Neutrophil (primary cell): Measurements from ENCODE around the gene WNK1.
"Not testable (repeated sequence)": the region's sequence is repeated elsewhere in the genome, so short reads cannot be mapped to it uniquely, and the experiment has no call there.

Source experiments
- H3K27ac ChIP-seq: fragments of 200-600 bp; sonication (generic); 2 replicates; pipeline ENCODE4 v1.5.1; 2016; ENCODE audit warnings: mild to moderate bottlenecking, moderate library complexity
- H3K27me3 ChIP-seq: fragments of 200-600 bp; sonication (generic); 2 replicates; pipeline ENCODE4 v1.6.0; 2016; ENCODE audit warnings: mild to moderate bottlenecking
- H3K36me3 ChIP-seq: fragments of 200-600 bp; sonication (generic); 2 replicates; pipeline ENCODE4 v1.5.1; 2017
- H3K4me1 ChIP-seq, 2 experiments: fragments of 200-600 bp in 1 of 2; sonication (generic) in 1 of 2; 1 replicate in 1 of 2; 2 replicates in 1 of 2; pipeline versions ENCODE4 v1.5.1 to v1.6.1; 2013 to 2016; ENCODE audit warnings: low read depth in 1 of 2, low read length in 1 of 2, mild to moderate bottlenecking in 1 of 2, moderate library complexity in 1 of 2; ENCODE audit not compliant: control insufficient read depth in 1 of 2, insufficient read depth in 1 of 2
- H3K4me3 ChIP-seq, 2 experiments: fragments of 200-600 bp in 1 of 2; sonication (generic) in 1 of 2; 1 replicate in 1 of 2; 2 replicates in 1 of 2; pipeline ENCODE4 v1.5.1; 2013 to 2016; ENCODE audit warnings: low read depth in 1 of 2, low read length in 1 of 2, mild to moderate bottlenecking in 1 of 2, moderate library complexity in 1 of 2
- H3K9me3 ChIP-seq: fragments of 200-600 bp; sonication (generic); 2 replicates; pipeline ENCODE4 v1.5.1; 2016
- CTCF ChIP-seq: fragments of 200-600 bp; sonication (generic); IDR thresholded peaks from 2 replicates; pipeline ENCODE4 v1.5.1; 2016; ENCODE audit warnings: antibody characterized with exemption

WNK1 gene

GRCh38 chr12:765840-766239, 13.5 kb downstream of the WNK1 start:
- H3K36me3 ChIP-seq = peaks cover 6% of the 10 kb centered on the region
- no peaks in the 10 kb centered on the region for H3K9me3 ChIP-seq
- TF ChIP-seq CTCF = no peak
- H3K27me3 ChIP-seq = no peaks in the 10 kb centered on the region
- H3K4me1 ChIP-seq = peaks cover 17 to 38% of the 10 kb centered on the region in 2 experiments
- H3K27ac ChIP-seq = no peak overlapping the region
- H3K4me3 ChIP-seq = no peak overlapping the region

- H3K27me3 ChIP-seq = no peaks in the 10 kb centered on the region
- peak overlapping the region; percentile 67 for H3K27ac ChIP-seq
- H3K36me3 ChIP-seq = no peaks in the 10 kb centered on the region
- peaks cover 36 to 53% of the 10 kb centered on the region in 2 experiments for H3K4me1 ChIP-seq
- no peak for TF ChIP-seq CTCF
- no peaks in the 10 kb centered on the region for H3K9me3 ChIP-seq
- no peak overlapping the region for H3K4me3 ChIP-seq
Measured at GRCh38 chr12:768434-768833, 16.1 kb downstream of the WNK1 start.

GRCh38 chr12:770479-770878, 18.1 kb downstream of the WNK1 start:
- Histone ChIP-seq H3K4me1 (peaks cover 49 to 70% of the 10 kb centered on the region in 2 experiments), H3K9me3 (no peaks in the 10 kb centered on the region), H3K27ac (peak overlapping the region; percentile 67), H3K4me3 (no peak overlapping the region), H3K27me3 (no peaks in the 10 kb centered on the region), H3K36me3 (no peaks in the 10 kb centered on the region)
- no peak for TF ChIP-seq CTCF

GRCh38 chr12:772056-772697, 19.8 kb downstream of the WNK1 start:
- no peaks in the 10 kb centered on the region for H3K27me3 ChIP-seq
- H3K9me3 ChIP-seq = no peaks in the 10 kb centered on the region
- no peak for TF ChIP-seq CTCF
- H3K36me3 ChIP-seq = no peaks in the 10 kb centered on the region
- H3K4me1 ChIP-seq = peaks cover 53 to 77% of the 10 kb centered on the region in 2 experiments
- peak overlapping the region; percentile 78 for H3K27ac ChIP-seq
- H3K4me3 ChIP-seq = no peak overlapping the region

- Histone ChIP-seq H3K9me3 (no peaks in the 10 kb centered on the region), H3K4me1 (peaks cover 54 to 74% of the 10 kb centered on the region in 2 experiments), H3K4me3 (peak overlapping the region; percentile 12 to 27), H3K36me3 (no peaks in the 10 kb centered on the region), H3K27me3 (no peaks in the 10 kb centered on the region), H3K27ac (peak overlapping the region; percentile 78)
- no peak for TF ChIP-seq CTCF
Measured at GRCh38 chr12:774051-774614, 21.8 kb downstream of the WNK1 start.

- Histone ChIP-seq H3K27ac (peak overlapping the region; percentile 50), H3K4me1 (peaks cover 50 to 69% of the 10 kb centered on the region in 2 experiments)
- not testable (repeated sequence) for H3K9me3 ChIP-seq, H3K36me3 ChIP-seq, H3K27me3 ChIP-seq, H3K4me3 ChIP-seq
Measured at GRCh38 chr12:775973-776771, 23.8 kb downstream of the WNK1 start.

GRCh38 chr12:776772-777373, 24.5 kb downstream of the WNK1 start:
- H3K27ac ChIP-seq = peak overlapping the region; percentile 50
- H3K4me1 ChIP-seq = peaks cover 47 to 62% of the 10 kb centered on the region in 2 experiments
- H3K4me3 ChIP-seq, H3K9me3 ChIP-seq, H3K27me3 ChIP-seq, H3K36me3 ChIP-seq: not testable (repeated sequence)
